HG02973 (cell line): ENCODE results near the gene HOMER3.
"Not testable (repeated sequence)": the region's sequence is repeated elsewhere in the genome, so short reads cannot be mapped to it uniquely, and the experiment has no call there.

Experiments used
- ATAC-seq: cut with Tn5 transposase; IDR thresholded peaks from one replicate; pipeline ENCODE4 v1.9.1; 2021; ENCODE audit warnings: moderate library complexity; ENCODE audit not compliant: unreplicated experiment

The HOMER3 gene

DNA sequence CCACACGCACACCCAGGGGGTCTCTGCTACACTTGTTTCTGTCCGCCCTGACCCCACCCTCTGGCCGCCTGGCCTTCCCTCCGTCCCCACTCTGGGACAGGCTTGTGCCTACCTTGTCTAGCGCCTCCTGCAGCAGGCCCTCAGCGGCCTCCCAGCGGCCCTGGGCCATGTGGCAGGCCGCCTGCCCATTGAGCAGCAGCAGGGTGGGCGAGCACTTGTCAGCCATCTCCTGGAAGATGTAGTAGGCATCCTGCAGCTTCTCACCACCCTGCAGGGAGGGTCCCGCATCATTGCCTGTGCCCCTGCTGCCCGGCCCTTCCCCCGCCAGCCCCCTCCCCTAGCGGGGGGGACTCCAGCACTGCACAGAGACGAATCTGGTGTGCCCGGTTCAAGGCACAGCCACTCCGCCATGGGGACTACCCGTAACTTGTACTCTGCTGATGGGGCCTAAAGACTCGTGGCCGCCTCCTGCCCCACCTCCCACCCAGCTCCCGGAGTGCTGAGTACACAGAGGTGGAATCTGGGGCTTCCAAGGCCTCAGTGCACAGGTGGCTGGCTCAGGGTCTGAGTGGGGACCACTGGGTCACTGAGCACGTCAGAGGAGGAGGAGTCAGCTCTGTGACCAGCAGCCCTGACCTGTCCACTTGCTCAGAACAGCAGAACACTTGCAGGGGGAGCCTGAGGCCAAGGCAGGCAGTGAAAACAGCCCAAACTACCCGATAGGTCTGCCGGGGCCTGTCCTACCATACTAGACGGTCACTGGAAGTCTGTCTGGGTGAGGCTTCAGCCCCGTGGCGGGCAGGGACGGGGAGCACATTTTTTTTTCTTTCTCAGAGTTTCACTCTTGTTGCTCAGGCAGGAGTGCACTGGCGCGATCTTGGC lies 37.6 kb downstream of the HOMER3 start:
- no peak for ATAC-seq

DNA sequence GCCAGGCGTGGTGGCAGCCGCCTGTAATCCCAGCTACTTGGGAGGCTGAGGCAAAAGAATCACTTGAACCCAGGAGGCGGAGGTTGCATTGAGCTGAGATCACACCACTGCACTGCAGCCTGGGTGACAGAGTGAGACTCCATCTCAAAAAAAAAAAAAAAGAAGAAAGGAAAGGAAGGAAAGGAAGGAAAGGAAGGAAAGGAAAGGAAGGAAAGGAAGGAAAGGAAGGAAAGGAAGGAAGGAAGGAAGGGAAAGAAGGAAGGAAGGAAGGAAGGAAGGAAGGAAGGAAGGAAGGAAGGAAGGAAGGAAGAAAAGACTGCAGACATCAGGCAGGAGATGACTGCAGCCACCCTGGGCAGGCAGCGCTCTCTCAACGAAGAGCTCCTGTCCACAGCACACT lies 38.5 kb downstream of the HOMER3 start:
- ATAC-seq, result not testable (repeated sequence)

DNA sequence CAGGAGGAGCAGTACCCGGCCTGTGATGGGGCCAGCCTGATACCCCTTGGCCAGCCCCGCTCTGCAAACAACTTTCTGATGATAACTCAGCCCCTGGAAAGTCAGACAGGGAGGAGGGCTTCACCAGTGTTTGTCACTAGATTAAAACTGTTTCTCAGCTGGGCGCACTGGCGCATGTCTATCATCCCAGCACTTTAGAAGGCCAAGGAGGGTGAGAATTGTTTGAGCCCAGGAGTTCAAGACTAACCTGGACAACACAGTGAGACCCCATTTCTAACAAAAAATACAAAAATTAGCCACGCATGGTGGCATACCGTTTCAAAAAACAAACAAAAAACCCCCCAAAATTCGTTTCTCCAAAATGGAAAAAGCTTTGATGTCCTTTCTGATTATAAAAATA lies 39.5 kb downstream of the HOMER3 start:
- no peak for ATAC-seq

DNA sequence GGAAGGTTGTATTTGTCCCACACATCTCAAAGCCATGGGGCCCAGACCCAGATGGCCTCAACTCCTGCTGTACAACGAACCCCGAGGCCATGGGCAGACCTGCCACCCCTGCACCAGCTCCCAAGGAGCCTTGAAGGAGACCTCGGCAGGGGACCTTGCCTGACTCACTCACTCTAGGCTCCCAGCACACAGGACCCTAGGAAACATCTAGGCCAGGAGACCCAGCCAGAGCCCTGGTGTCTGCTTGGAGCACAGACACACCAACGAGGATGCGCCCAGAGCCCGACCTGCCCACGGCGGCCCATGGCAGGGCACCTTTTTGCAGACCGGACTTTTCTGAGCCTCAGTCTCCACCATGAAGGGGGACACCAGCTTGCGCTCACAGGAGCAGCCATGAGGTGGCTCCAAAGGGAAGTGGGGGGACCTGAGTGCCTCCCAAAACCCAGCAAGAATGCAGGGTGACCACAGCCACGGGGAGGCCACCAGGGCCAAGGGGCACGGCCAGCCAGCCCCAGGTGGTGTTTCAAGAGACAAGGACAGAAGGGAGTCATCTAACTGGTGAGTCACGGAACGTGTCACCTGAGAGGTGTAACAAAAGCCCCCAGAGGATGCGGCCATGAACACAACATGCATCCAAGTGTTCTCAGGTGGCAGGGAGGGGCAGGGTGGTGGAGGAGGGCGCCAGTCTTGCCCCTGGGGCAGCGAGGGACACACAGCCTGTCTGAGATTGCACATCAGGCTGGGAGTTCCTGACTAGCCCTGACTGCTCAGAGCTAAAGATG lies 40.1 kb downstream of the HOMER3 start:
- no peak for ATAC-seq

DNA sequence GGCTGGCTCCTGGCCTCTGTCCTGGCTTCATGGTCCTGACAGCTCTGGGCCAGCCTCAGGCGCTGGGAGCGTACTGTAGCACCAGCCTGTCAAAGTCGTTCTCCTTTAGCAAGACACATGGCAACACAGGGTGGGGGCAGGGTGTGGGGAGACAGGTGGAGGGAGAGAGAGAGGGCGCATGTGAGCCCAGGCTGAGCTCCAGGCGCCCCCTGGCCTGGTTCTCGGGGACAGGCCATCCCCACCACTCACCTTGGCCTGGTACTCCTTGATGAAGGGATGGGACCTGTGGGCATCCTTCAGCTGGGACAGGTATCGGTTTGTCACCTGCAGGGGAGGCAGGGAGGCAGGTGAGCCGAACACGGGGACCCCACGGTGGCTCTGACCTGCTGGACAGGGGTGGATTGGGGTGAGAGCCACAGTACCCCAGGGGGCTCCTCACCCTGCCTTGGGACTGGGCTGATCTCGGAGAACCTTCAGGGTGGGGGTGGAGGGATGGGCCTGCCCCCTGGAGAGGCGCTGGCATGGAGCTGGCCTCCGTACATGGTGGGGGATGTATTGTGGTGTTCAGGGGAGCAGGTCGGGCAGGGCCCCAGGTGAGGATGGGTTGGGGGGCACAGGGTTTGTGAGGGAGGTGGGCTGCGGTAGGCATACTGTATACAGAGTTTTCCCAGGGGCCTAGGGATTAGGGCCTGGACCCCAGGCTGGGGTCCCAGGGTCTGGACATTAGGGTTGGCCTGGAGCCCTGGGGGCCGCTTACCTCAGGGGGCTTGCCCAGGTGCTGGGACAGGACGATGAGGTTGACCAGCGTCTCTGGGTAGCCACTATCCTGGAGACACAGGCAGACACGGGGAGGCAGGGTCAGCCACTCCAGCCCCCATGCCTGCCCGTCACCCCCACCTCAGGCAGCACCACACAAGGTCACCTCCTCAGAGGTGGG lies 41.1 kb downstream of the HOMER3 start:
- ATAC-seq, result no peak

DNA sequence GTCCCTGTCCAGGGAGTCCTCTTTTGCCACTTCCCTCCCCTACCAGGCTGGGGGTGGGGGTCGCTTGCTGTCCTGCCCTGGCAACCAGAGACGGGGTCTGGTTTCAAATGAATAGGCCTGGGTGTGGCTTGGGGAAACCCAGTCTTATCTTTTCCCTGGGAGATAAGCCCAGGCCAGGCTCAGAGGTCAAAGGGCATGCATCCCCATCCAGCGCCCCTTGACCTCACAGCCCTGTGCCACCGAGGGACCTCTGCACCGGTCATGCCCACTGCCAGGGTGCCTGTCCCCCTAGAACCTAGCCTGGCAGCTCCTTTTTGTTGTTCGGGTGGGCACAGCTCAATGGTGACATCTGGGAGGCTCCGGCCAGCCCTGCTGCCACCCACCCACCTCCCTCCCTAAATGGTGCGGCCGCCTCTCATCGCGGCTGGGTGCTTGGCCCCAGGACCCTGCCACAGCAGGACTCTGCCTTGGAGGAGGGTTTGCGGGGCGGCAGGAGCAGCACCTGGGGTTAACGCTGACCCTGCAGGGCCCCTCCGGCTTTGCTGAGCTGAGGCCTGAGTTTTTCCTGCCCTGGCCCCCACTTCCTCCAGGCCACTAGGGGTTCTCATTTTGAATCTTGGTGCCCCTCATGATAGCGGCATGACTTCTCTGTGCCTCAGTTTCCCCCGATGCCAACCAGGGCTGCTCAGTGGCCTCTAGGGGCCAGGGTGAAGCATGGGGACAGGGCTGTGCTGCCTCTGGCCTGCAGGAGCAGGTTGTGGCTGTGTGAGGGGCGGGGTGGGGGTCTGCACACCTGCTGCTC lies 42.2 kb downstream of the HOMER3 start:
- ATAC-seq, result no peak

DNA sequence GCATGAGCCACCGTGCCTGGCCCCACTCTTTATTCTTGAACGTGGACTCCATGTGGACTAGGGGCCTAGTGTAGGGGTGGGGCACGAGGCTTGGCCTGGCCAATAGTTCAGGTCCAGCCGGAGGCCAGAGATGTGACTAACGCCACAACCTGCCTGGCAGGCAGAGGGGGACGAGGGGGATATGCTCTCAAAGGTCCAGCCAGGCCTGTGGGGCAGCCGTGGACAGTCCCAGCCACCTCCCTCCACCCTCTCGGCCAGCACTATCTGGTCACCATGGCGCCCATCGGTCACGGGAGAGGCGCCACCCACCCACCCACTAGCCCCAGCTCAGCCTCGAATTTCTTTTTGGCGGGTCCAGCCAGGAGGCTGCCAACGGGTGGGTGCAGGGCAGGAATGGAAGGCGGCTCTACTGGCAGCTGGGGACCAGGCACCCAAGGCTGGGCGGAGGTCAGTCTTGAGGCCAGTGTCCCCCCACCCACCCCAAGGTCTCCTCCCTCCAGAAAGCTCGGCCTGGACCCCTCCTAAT lies 42.9 kb downstream of the HOMER3 start:
- ATAC-seq, result no peak

DNA sequence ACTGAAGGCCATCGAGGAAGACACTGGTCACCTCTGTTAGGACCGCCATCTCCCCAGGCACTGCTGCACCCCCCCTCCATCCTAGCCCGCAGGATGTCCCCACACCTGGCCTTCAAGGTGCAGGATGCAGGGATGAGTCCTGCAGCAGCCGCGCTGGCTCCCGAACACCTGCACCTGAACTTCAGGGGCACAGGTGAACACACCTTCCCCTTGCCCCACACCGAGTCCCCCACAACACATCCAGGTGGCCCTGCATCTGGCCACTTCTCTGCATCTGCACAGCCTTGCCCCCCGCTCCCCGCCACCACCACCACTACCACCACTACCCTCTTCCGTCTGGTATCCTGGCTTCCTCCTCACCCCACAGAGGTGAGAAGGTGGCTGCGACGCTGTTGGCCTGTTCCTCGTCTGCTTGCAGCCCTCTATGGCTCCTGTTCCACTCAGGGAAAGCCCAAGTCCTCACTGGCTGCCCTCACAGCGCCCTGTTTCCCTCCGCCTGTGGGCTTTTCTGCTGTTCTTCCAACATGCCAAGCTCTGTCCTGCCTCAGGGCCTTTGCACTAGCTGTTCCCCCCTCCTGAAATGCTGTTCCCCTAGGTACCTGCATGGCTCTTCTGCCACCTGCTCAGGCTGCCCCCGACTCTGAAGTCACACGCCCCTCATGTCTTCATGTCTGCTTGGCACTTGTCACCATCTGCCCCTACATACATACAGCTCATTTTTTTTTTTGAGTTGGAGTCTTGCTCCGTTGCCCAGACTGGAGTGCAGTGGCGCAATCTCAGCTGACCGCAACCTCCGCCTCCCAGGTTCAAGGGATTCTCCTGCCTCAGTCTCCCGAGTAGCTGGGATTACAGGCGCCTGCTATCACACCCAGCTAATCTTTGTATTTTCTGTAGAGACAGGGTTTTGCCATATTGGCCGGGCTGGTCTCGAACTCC lies 43.7 kb downstream of the HOMER3 start:
- ATAC-seq, result no peak

DNA sequence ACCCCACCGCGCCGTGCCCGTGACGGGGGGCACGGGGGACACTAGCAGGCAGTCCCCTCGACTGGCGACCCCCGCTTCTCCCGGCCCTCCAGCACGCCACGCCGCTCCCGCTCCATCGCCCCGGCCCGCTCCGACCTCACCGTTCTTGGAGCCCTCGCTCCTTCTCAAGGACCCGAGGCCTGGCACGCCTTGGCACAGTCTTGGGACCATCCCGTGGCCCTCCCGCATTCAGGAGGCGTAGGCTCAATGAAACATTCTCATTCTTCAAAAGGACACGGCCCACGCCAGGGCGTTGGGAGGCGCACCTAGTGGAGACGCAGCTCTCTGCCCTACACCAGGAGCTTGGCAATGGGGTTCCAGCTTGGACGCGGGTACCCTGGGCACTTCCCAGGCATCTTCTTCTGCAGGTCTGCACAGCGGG lies 44.6 kb downstream of the HOMER3 start:
- ATAC-seq, result no peak

DNA sequence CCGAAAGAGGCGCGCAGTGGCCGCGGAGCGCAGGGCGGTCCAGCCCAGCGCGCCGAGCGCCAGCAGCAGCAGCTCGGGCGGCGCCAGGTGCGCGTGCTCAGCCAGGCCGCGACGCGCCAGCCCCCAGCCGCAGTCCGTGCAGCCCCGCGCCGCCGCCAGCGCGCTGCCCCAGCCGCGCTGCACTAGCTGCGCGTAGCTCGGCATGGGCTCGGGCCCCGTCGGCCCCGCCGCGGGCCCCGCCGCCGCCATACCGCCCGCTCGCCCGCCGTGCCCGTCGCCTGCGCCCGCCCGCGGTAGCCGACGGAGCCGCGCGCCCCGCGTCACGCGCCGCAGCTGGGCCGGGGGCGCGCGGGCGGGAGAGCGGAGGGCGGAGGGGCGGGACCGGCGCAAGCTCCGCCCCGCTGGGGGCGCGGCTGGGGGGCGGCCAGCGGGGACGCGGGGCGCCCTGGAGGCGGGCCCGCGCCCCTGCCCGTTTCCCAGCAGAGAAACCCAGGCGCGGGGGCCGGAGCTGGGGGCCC lies 45.1 kb downstream of the HOMER3 start, which contains the start of gene CERS1:
TSS of gene CERS1 (minus strand) at position 335 of the 518 bp plus-strand sequence. CDS start at position 249, 86 bp downstream.
- ATAC-seq, result no peak

DNA sequence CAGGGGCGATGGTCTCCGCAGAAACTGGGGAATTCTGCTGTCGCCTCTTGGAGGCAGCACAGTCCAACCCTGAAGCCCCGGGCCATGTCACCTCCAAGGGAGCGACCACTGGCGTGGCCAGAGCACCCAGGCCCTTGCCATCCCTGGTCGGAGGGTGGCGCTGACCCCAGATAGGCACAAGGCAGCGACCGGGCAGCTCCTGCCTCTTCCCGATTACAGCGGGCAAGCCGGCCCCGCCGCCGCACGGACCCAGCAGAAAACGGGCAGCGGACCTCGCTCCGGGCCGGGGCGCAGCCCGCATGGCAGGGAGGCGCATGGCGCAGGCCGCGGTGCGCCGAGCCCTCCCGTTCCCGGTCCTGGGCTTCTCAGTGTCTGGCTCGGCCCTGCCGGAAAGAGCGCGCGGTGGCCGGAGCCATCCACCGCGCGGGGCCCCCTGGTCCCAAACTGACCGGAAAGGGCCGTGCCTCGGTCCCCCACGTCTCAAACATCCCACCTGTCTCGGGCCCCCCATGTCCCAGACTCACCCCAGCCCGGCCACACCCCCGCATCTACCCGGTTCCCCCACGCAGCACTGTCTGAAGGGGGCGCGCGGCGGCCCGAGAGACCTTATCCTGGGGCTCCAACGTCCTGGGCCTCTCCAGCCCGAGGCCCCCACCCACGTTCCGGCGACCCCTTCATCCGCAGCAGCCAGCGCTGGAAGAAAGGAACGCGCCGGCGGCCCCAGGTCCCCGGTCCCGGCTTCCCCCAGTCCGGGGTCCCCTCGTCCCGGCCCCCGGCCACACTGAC lies 45.8 kb downstream of the HOMER3 start:
- no peak for ATAC-seq

DNA sequence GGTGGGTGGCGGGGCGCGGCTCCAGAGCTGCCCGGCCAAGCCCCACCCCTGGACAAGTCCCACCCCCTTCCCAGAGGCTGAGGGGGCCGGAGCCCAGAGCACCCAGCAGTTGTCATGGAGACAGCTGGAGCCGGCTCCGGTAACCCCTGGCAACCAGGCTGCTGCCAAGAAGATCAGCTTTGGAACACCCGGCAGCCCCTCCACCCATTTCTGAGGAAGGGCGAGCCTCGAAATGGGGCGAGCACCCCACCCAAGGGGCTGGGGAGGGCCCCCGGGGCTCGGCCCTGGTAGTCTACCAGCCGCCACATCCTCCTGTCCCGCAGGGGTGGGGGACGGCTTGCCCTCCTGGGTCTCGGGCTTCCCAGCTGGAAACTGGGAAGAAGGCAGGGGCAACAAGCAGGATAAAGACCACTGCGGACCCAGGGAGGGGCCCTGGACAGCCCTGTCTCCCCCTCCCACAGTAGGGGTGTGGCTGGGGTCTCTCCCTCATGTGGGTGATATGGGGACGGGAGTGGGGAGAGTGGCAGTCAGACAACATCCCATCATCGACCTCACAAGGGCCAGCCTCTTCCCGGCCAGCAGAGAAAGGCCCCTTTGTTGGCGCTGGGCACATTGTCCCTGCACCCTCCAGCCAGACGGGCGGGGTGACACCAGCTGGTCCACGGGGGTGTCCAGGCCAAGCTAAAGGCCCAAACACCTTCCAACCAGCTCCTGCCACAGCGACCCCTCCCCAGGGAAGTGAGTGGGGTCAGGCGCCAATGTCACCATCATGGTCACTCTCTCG lies 46.6 kb downstream of the HOMER3 start:
- ATAC-seq, result no peak

DNA sequence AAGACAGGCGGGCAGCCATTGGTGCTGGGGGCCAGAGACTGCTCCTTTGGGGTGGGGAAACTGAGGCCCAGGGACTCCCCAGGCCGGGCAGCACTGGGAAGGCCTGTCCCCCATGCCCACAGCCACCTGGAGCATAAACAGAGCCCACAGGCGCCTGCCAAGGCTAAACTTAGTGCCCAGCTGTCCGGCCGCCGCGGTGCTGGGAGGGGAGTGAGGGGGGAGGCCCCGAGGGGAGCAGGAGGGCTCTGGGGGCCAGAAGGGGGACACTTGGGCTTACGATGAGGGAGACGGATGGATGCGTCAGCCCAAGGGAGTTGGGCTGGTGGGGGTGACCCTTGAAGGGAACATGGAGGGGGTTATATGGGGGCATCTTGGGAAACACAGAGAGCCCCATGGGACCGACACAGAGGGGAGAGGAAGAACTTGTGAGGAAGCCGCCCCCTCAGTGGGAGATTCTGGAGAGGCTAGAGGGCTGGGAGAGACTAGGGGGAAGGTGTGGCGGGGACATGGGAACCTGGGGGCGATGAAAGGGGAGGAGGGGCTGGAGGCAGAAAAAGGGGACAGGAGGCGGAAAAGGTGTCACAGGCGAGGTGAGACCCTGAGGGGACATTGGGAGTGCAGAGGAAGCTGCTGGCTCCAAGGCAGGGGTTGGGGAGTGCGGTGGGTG lies 47.3 kb downstream of the HOMER3 start:
- no peak for ATAC-seq

DNA sequence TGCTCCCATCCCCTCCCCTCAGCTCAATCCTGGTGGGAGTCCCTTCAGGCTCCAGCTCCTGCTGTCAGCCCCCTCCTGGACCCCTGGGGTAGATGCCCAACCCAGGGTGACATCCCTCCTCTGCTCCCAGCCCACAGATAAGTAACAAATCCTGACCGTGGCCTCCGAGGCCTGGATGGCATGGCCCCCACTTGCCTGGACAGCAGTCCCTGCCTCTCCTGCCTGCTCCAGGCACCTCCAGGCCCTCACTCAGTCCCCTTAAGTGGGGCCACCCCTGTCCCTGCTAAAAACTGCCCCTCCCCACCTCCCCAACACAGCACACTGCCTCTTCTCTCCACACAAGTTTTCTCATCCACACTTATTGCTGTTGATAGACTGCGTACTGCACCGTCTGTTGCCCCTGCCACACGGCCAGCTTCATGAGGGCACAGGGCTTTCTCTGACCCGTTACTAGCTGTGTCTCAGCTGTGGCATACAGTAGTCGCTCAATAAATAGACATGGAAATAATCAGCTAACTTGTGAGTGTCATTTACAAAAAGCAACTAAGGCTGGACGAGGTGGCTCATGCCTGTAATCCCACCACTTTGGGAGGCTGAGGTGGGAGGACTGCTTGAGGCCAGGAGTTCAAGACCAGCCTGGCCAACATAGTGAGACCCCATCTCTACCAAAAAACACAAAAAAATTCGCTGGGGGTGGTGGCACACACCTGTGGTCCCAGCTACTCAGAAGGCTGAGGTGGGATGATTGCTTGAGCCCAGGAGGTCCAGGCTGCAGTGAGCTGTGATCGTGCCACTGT lies 50.9 kb downstream of the HOMER3 start:
- ATAC-seq, result no peak

DNA sequence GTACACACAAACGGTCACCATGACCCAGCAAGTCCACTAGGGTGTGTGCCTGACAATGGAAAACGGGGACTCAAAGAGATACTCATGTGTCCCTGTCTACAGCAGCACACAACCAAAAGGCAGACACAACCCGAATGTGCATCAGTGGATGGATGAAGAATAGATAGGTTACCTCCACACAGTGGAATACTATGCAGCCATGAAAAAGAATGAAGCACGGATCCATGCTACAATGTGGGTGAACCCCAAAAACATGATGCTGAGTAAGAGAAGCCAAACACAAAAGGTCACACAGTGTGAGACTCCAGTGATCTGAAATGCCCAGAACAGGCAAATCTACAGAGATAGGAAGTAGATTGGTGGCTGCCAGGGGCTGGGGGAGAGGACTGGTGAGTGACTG lies 54.0 kb downstream of the HOMER3 start:
- no peak for ATAC-seq
